Measurements from ENCODE around the gene EHD4. TPM values are rescaled to one million over a fixed set of nuclear protein-coding genes. Genes with fewer than 3 reads are reported as not detected.

EHD4 gene
- total RNA-seq, 1 donor from 2014 or later, result 23.8 TPM

DNA sequence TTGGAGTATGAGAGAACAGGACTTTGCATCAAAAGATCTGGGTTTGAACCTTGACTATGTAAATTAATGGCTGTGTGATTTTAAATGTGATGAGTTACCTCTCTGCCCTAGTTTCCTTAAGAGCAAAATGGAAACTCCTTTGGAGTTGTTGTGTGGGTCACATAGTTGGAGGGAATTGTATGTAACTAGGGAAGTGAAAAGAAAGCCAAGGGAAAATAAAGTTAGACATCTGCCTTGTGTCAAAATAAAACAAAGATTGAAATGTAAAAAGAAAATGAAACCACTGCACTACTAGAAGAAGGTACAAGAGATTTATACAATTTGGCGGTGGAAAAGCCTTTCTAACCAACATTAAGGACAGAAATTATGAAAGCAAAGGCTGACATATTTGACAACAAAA, 1.7 kb upstream of the EHD4 start:
- TF ChIP-seq, protein P1, sequence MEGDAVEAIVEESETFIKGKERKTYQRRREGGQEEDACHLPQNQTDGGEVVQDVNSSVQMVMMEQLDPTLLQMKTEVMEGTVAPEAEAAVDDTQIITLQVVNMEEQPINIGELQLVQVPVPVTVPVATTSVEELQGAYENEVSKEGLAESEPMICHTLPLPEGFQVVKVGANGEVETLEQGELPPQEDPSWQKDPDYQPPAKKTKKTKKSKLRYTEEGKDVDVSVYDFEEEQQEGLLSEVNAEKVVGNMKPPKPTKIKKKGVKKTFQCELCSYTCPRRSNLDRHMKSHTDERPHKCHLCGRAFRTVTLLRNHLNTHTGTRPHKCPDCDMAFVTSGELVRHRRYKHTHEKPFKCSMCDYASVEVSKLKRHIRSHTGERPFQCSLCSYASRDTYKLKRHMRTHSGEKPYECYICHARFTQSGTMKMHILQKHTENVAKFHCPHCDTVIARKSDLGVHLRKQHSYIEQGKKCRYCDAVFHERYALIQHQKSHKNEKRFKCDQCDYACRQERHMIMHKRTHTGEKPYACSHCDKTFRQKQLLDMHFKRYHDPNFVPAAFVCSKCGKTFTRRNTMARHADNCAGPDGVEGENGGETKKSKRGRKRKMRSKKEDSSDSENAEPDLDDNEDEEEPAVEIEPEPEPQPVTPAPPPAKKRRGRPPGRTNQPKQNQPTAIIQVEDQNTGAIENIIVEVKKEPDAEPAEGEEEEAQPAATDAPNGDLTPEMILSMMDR (IDR thresholded peaks at IDR 0.05), result no peak
- no peak overlapping the region for H3K27ac Mint-ChIP-seq (ENCODE audit: unreplicated experiment)
- no peaks in the 10 kb centered on the region for H3K36me3 Mint-ChIP-seq (ENCODE audit: low read depth)
- no peak overlapping the region for H3K4me3 Mint-ChIP-seq (ENCODE audit: unreplicated experiment)
- peaks cover 4% of the 10 kb centered on the region for H3K27me3 Mint-ChIP-seq (ENCODE audit: low read depth)
- H3K9me3 Mint-ChIP-seq (ENCODE audit: low read depth), result no peaks in the 10 kb centered on the region
- peaks cover 28% of the 10 kb centered on the region for H3K4me1 Mint-ChIP-seq (ENCODE audit: low read depth)
- no peak for DNase-seq (ENCODE audit: low spot score)

DNA sequence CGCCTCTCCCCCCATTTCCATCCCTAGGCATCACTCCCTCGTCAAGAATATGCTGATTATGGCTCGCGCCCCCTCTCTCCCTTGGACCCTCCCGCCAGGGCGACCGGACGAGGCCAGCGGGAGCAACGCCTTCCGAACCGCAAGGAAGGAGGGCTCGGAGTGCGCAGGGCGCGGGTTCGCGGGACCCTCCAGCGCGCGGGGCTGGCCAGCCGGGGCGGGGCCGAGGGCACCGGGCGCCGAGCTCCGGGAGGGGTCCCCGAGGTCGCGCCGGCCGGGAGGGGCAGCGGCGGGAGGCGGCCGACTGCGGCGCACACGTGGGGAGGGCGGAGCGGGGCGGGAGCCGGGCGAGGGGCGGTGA, 483 bp downstream of the EHD4 start:
- Mint-ChIP-seq H3K9me3 (ENCODE audit: low read depth) (no peaks in the 10 kb centered on the region), H3K4me3 (ENCODE audit: unreplicated experiment) (peak overlapping the region; percentile 85), H3K27me3 (ENCODE audit: low read depth) (peaks cover 2% of the 10 kb centered on the region), H3K4me1 (ENCODE audit: low read depth) (peaks cover 48% of the 10 kb centered on the region), H3K36me3 (ENCODE audit: low read depth) (no peaks in the 10 kb centered on the region), H3K27ac (ENCODE audit: unreplicated experiment) (peak overlapping the region; percentile 73)
- TF ChIP-seq, protein P1 (IDR thresholded peaks at IDR 0.05), result no peak
- DNase-seq (ENCODE audit: low spot score), result no peak

DNA sequence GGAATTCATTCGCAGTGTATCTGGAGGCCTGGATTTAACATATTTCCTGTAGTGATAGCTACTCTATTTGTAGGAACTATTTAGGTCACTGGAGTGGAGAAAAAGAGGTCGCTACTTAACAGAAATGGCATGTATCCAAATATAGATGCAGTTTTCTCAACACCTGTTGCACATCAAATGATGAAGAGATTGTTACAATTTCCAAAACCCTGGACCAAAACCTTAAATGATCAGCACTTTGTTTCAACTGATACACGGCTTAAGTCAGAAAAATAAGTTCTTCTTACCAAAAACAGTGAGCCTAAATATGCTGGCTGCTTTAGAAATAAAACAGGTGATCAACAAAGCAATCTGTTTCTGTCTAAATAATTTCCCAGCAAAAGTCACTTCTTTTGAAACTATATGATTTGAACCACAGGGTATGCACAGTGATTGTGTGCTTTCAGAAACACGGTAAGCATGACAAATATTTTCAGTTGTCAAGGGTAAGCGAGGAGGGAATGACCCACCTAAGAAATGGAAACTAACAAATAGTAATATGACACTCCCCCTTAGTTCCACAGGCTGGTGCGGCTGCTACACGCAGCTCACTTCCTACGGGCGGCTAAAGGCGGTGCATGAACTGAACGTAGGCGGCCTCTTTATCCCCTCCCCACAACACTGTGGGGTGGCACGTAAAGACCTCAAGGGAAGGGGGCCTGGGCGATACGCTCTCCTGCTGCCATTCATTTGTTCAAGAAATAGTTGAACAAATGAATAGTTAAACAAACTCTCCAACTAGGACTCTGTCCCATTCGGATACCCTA, 1.1 kb downstream of the EHD4 start:
- TF ChIP-seq, protein P1 (IDR thresholded peaks at IDR 0.05), result peak; percentile 19
- no peaks in the 10 kb centered on the region for H3K36me3 Mint-ChIP-seq (ENCODE audit: low read depth)
- no peak for DNase-seq (ENCODE audit: low spot score)
- H3K4me1 Mint-ChIP-seq (ENCODE audit: low read depth), result peaks cover 54% of the 10 kb centered on the region
- peak overlapping the region; percentile 79 for H3K4me3 Mint-ChIP-seq (ENCODE audit: unreplicated experiment)
- H3K27me3 Mint-ChIP-seq (ENCODE audit: low read depth), result peaks cover 2% of the 10 kb centered on the region
- H3K9me3 Mint-ChIP-seq (ENCODE audit: low read depth), result no peaks in the 10 kb centered on the region
- H3K27ac Mint-ChIP-seq (ENCODE audit: unreplicated experiment), result peak overlapping the region; percentile 73

DNA sequence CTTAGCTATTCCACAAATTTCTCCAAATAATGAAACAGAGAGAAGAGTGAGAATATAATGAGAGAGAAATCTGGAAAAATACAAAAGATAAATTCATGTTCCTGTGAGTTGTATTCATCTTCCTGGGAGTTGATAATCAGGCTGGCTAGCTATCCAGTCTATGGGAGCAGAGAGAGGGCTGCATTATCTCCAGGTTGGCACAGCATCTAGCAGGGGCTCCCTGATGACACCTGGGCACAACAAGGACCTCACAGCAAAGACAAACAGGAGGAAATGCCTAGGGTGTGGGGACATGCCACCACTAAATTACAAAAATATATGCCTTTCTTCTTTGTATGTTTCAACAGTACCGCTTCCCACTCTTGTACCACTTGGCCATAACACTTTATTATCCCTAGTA, 1.9 kb downstream of the EHD4 start:
- Mint-ChIP-seq H3K4me1 (ENCODE audit: low read depth) (peaks cover 59% of the 10 kb centered on the region), H3K27me3 (ENCODE audit: low read depth) (peaks cover under 1% of the 10 kb centered on the region), H3K27ac (ENCODE audit: unreplicated experiment) (peak overlapping the region; percentile 73), H3K36me3 (ENCODE audit: low read depth) (no peaks in the 10 kb centered on the region), H3K4me3 (ENCODE audit: unreplicated experiment) (peak overlapping the region; percentile 79), H3K9me3 (ENCODE audit: low read depth) (no peaks in the 10 kb centered on the region)
- DNase-seq (ENCODE audit: low spot score), result no peak
- TF ChIP-seq, protein P1 (IDR thresholded peaks at IDR 0.05), result no peak

DNA sequence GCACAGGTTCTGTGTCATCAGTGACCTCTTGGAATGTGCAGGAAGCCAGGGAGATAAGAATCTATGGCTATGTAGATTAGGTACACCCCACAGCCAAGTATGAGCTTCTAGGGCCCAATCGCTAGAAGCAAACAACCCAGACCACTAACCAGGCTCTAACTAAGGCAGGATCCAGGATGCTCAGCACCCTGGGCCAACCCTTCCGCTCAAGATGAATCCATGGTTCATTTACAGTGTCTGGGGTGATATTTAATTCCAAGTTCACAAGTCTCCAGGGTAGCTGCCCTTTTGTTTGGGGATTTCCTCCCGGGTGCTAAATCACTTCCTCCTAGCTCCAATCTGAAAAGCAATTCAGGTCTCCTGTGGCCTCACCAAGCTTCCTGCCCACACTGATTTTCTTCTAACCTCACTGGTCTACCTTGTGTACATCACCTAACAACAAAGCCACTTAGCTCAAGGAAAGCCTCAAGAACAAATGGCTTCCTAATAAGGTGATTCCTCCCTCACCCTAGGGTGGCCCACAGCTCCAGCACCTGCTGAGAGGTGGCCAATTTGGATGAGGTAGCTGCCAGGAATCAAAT, 2.4 kb downstream of the EHD4 start:
- TF ChIP-seq, protein P1 (IDR thresholded peaks at IDR 0.05), result no peak
- no peak for DNase-seq (ENCODE audit: low spot score)

More for the DNA sequence above, 2.4 kb downstream of the EHD4 start:
- Mint-ChIP-seq H3K9me3 (ENCODE audit: low read depth) (no peaks in the 10 kb centered on the region), H3K4me3 (ENCODE audit: unreplicated experiment) (no peak overlapping the region), H3K27ac (ENCODE audit: unreplicated experiment) (peak overlapping the region; percentile 73), H3K27me3 (ENCODE audit: low read depth) (no peaks in the 10 kb centered on the region), H3K4me1 (ENCODE audit: low read depth) (peaks cover 59% of the 10 kb centered on the region), H3K36me3 (ENCODE audit: low read depth) (no peaks in the 10 kb centered on the region)
